ENCODE data around the gene AKT2.

The AKT2 gene

DNA sequence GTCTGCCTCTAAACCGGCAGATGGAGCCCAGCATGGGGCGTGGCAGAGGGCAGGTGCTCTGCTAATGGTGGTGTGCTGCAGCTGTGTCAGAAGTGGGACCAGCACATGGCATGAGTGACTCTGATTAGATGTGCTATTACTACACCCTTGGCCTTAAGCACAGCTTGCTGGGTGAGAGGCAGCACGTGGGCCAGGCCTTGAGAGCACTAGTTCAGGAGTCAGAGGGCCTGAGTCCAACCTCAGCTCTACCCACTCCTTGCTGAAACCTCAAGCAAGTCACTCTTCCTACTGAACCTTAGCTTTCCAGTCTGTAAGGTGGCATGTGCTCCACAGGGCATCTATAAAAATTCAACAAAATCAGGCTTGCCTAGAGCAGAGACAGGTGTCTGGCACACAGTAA lies 22.7 kb downstream of the AKT2 start:
- Histone ChIP-seq H3K4me2 (ENCODE audit: low read depth, low read length, poor library complexity, severe bottlenecking) (no peak overlapping the region), H3K27ac (ENCODE audit: low read depth, low read length) (no peak overlapping the region), H3K9me2 (replicated peaks; ENCODE audit: insufficient read depth, low read length) (no peaks in the 10 kb centered on the region), H3K79me2 (ENCODE audit: insufficient read depth, low read length) (peaks cover 32% of the 10 kb centered on the region), H2AFZ (ENCODE audit: low read depth, low read length, severe bottlenecking) (no peak overlapping the region), H3K36me3 (ENCODE audit: low read length) (no peaks in the 10 kb centered on the region), H3K27me3 (ENCODE audit: low read length) (no peaks in the 10 kb centered on the region), H3K9ac (ENCODE audit: low read length) (no peak overlapping the region), H3F3A (ENCODE audit: insufficient read depth) (no peaks in the 10 kb centered on the region), H3K9me3 (ENCODE audit: insufficient read depth, low read length) (no peaks in the 10 kb centered on the region), H3K4me3 (ENCODE audit: insufficient read depth, low read length, poor library complexity, severe bottlenecking) (no peak overlapping the region), H4K20me1 (ENCODE audit: low read depth, low read length) (no peaks in the 10 kb centered on the region)
- TF ChIP-seq, protein P1, sequence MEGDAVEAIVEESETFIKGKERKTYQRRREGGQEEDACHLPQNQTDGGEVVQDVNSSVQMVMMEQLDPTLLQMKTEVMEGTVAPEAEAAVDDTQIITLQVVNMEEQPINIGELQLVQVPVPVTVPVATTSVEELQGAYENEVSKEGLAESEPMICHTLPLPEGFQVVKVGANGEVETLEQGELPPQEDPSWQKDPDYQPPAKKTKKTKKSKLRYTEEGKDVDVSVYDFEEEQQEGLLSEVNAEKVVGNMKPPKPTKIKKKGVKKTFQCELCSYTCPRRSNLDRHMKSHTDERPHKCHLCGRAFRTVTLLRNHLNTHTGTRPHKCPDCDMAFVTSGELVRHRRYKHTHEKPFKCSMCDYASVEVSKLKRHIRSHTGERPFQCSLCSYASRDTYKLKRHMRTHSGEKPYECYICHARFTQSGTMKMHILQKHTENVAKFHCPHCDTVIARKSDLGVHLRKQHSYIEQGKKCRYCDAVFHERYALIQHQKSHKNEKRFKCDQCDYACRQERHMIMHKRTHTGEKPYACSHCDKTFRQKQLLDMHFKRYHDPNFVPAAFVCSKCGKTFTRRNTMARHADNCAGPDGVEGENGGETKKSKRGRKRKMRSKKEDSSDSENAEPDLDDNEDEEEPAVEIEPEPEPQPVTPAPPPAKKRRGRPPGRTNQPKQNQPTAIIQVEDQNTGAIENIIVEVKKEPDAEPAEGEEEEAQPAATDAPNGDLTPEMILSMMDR (IDR thresholded peaks at IDR 0.05; ENCODE audit: insufficient read depth, low read length, poor library complexity, severe bottlenecking): no peak

DNA sequence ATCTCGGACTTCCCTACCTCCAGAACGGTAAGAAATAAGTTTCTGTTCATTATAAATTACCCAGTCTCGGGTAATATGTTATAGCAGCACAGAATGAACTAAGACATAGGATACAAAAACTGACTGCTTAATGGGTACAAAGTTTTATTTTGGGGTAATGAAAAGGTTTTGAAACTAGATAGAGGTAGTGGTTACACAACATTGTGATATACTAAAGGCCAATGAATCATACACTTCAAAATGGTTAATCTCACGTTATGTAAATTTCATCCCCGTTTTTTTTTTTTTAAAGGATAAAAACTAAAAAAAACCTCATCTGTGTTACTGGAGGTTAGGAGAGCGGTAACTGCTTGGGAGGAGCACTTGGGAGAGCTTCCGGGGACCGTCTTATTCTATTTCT lies 23.5 kb downstream of the AKT2 start:
- H3K4me2 ChIP-seq (ENCODE audit: low read depth, low read length, poor library complexity, severe bottlenecking): no peak overlapping the region
- H3K9ac ChIP-seq (ENCODE audit: low read length): no peak overlapping the region
- H4K20me1 ChIP-seq (ENCODE audit: low read depth, low read length): no peaks in the 10 kb centered on the region
- no peaks in the 10 kb centered on the region for H3K36me3 ChIP-seq (ENCODE audit: low read length)
- H3K9me3 ChIP-seq (ENCODE audit: insufficient read depth, low read length): no peaks in the 10 kb centered on the region
- H3F3A ChIP-seq (ENCODE audit: insufficient read depth): no peaks in the 10 kb centered on the region
- no peak overlapping the region for H2AFZ ChIP-seq (ENCODE audit: low read depth, low read length, severe bottlenecking)
- H3K4me3 ChIP-seq (ENCODE audit: insufficient read depth, low read length, poor library complexity, severe bottlenecking): no peak overlapping the region
- peaks cover 31% of the 10 kb centered on the region for H3K79me2 ChIP-seq (ENCODE audit: insufficient read depth, low read length)
- no peaks in the 10 kb centered on the region for H3K9me2 ChIP-seq (replicated peaks; ENCODE audit: insufficient read depth, low read length)
- TF ChIP-seq EZH2phosphoT487 (conservative IDR thresholded peaks at IDR 0.05; ENCODE audit: low read length): no peak
- TF ChIP-seq, protein P1 (IDR thresholded peaks at IDR 0.05; ENCODE audit: insufficient read depth, low read length, poor library complexity, severe bottlenecking): no peak
- no peaks in the 10 kb centered on the region for H3K27me3 ChIP-seq (ENCODE audit: low read length)
- H3K27ac ChIP-seq (ENCODE audit: low read depth, low read length): no peak overlapping the region

DNA sequence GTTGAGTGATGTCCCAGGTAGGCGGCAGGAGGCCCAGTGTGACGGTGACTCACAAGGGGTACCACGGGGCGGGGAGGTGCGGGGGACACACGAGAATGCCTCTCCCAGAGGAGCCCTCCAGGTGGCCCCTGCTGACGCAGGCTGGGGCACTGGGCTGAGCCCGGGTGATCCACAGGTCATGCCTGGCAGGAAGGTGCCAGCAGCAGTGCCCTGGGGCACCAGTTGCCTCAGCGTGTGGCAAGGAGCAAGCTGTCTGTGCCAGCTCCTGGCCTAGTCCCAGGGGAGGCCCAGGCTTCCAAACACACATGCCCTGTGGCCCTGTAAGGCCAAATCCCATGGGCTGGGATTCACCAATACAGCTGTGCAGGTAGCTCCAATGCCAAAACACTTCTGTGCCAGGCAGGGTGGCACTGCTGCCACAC lies 28.0 kb downstream of the AKT2 start:
- no peak overlapping the region for H3K4me3 ChIP-seq (ENCODE audit: insufficient read depth, low read length, poor library complexity, severe bottlenecking)
- H3K4me2 ChIP-seq (ENCODE audit: low read depth, low read length, poor library complexity, severe bottlenecking): no peak overlapping the region
- no peak overlapping the region for H3K9ac ChIP-seq (ENCODE audit: low read length)
- 0 out of 2 replicates have a peak, but pooled peaks cover 2% of the 10 kb centered on the region for H3K36me3 ChIP-seq (ENCODE audit: low read length)
- no peaks in the 10 kb centered on the region for H3F3A ChIP-seq (ENCODE audit: insufficient read depth)
- H3K9me2 ChIP-seq (replicated peaks; ENCODE audit: insufficient read depth, low read length): no peaks in the 10 kb centered on the region
- no peak overlapping the region for H2AFZ ChIP-seq (ENCODE audit: low read depth, low read length, severe bottlenecking)
- no peaks in the 10 kb centered on the region for H3K27me3 ChIP-seq (ENCODE audit: low read length)
- peaks cover 34% of the 10 kb centered on the region for H3K79me2 ChIP-seq (ENCODE audit: insufficient read depth, low read length)
- H4K20me1 ChIP-seq (ENCODE audit: low read depth, low read length): no peaks in the 10 kb centered on the region
- H3K9me3 ChIP-seq (ENCODE audit: insufficient read depth, low read length): no peaks in the 10 kb centered on the region
- no peak overlapping the region for H3K27ac ChIP-seq (ENCODE audit: low read depth, low read length)
- TF ChIP-seq EZH2phosphoT487 (conservative IDR thresholded peaks at IDR 0.05; ENCODE audit: low read length): no peak
- TF ChIP-seq, protein P1 (IDR thresholded peaks at IDR 0.05; ENCODE audit: insufficient read depth, low read length, poor library complexity, severe bottlenecking): no peak

Measured in SU-DHL-6 (cell line).